MM.1S (cell line): Measurements from ENCODE around the gene ZNF664.

Experiments
- DNase-seq: peaks from one replicate; pipeline ENCODE4 v3.0.0-alpha.2; 2015
- H2AFZ ChIP-seq: fragments of 300-600 bp; sonication (generic); 2 replicates; pipeline ENCODE4 v1.6.0; 2016; ENCODE audit warnings: antibody characterized with exemption, low read length
- H3F3A ChIP-seq: fragments of 300-600 bp; sonication (generic); 2 replicates; pipeline ENCODE4 v1.6.1; 2016; ENCODE audit warnings: mild to moderate bottlenecking, antibody characterized with exemption, low read length, moderate library complexity, mixed read lengths; ENCODE audit not compliant: insufficient read depth
- H3K27ac ChIP-seq: fragments of 300-600 bp; sonication (generic); 2 replicates; pipeline ENCODE4 v1.5.1; 2016; ENCODE audit warnings: mild to moderate bottlenecking, low read length
- H3K27me3 ChIP-seq: fragments of 300-600 bp; sonication (generic); replicated peaks from 2 replicates; pipeline ENCODE4 v1.6.0; 2016; ENCODE audit warnings: low read length; ENCODE audit not compliant: insufficient read depth
- H3K36me3 ChIP-seq: fragments of 300-600 bp; sonication (generic); replicated peaks from 2 replicates; pipeline ENCODE4 v1.6.1; 2016; ENCODE audit warnings: mild to moderate bottlenecking, low read length, mixed read lengths; ENCODE audit not compliant: insufficient read depth
- H3K4me1 ChIP-seq: fragments of 300-600 bp; sonication (generic); 2 replicates; pipeline ENCODE4 v1.6.1; 2016; ENCODE audit warnings: low read length, mixed read lengths
- H3K4me2 ChIP-seq: fragments of 300-600 bp; sonication (generic); 2 replicates; pipeline ENCODE4 v1.6.0; 2016; ENCODE audit warnings: low read depth, low read length
- H3K4me3 ChIP-seq: fragments of 300-600 bp; sonication (generic); 2 replicates; pipeline ENCODE4 v1.5.1; 2016; ENCODE audit warnings: low read length, mixed read lengths
- H3K79me2 ChIP-seq: fragments of 300-600 bp; sonication (generic); 2 replicates; pipeline ENCODE4 v1.6.1; 2016; ENCODE audit warnings: mixed run types, low read length, mixed read lengths
- H3K9ac ChIP-seq: fragments of 300-600 bp; sonication (generic); 2 replicates; pipeline ENCODE4 v1.6.1; 2016; ENCODE audit warnings: low read length, mixed read lengths
- H3K9me2 ChIP-seq: fragments of 300-600 bp; sonication (generic); replicated peaks from 2 replicates; pipeline ENCODE4 v1.6.1; 2016; ENCODE audit warnings: mild to moderate bottlenecking, low read length, mixed read lengths; ENCODE audit not compliant: insufficient read depth
- H3K9me3 ChIP-seq: fragments of 300-600 bp; sonication (generic); replicated peaks from 2 replicates; pipeline ENCODE4 v1.6.1; 2016; ENCODE audit warnings: mild to moderate bottlenecking, low read length, mixed read lengths; ENCODE audit not compliant: insufficient read depth
- H4K20me1 ChIP-seq: fragments of 300-600 bp; sonication (generic); 2 replicates; pipeline ENCODE4 v1.6.1; 2016; ENCODE audit warnings: mild to moderate bottlenecking, low read length, moderate library complexity, mixed read lengths; ENCODE audit not compliant: insufficient read depth
- CTCF ChIP-seq: fragments of 300-600 bp; sonication (generic); IDR thresholded peaks from 2 replicates; pipeline ENCODE4 v1.5.1; 2016; ENCODE audit warnings: antibody characterized with exemption, low read length, mixed read lengths
- EZH2 ChIP-seq: fragments of 300-600 bp; sonication (generic); optimal IDR thresholded peaks from 2 replicates; pipeline ENCODE3; 2017; ENCODE audit warnings: low read depth, mild to moderate bottlenecking, antibody characterized with exemption, low read length, mixed read lengths
- EZH2phosphoT487 ChIP-seq: fragments of 300-600 bp; sonication (generic); IDR thresholded peaks from 2 replicates; pipeline ENCODE4 v1.6.1; 2018; ENCODE audit warnings: antibody characterized with exemption, low read length

ZNF664 gene

GRCh38 chr12:123937707-123938591 is 35.1 kb upstream of the ZNF664 start:
- Histone ChIP-seq H3K4me3 (no peak overlapping the region), H3K9me3 (no peaks in the 10 kb centered on the region), H3K27me3 (no peaks in the 10 kb centered on the region), H3K27ac (peak overlapping the region; percentile 22; the same call in 1 of the 2 replicates), H3K4me2 (peak overlapping the region; percentile 52; the same call in 1 of the 2 replicates), H3K9me2 (no peaks in the 10 kb centered on the region), H3K36me3 (no peaks in the 10 kb centered on the region), H2AFZ (no peak overlapping the region; the same call in 1 of the 2 replicates), H3K4me1 (no peaks in the 10 kb centered on the region), H3K79me2 (no peaks in the 10 kb centered on the region), H4K20me1 (no peaks in the 10 kb centered on the region), H3K9ac (no peak overlapping the region), H3F3A (no peaks in the 10 kb centered on the region)
- DNase-seq = peak; percentile 50
- TF ChIP-seq EZH2phosphoT487 (no peak), EZH2 (no peak), CTCF (no peak)

DNA sequence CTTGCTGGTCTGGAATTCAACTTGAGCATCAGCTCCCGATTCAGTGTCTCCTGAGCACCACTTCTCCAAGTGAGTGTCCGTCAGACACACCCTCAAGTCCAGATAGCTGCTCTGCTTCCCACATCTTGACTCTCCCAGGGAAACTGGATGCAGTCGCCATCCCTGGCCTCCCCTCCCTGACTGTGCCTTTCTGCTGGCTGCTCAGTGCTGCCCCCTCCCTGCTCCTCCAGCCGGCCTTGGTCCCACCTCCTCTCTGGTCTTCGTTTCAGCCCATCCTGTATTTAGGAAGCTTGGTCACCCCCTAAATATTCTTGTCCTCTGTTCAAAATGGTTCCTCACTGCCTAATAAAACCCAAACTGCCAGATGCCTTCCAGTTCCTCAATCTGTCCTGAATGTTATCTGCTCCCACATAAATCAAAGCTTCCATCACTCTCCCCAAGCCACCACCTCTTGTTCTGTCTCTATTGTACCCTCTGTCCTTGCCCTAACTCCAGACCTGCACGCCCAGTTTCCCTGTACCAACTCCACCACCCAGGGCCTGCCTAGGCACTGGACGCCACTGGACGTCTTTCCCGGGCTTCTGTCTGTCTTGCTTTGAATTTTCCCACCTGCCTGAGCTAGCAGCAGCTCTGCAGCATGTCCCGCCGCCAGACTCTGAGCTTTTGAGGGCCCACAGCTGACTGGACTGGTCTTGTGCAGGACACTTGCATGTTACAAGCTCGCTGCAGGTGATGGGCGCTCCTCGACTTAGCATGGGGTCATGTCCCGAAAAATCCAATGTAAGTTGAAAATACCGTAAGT is 34.1 kb upstream of the ZNF664 start:
- Histone ChIP-seq H3K9me2 (no peaks in the 10 kb centered on the region), H3K9ac (no peak overlapping the region), H3K79me2 (no peaks in the 10 kb centered on the region), H3K9me3 (no peaks in the 10 kb centered on the region), H4K20me1 (no peaks in the 10 kb centered on the region), H3K4me3 (no peak overlapping the region), H3F3A (no peaks in the 10 kb centered on the region), H3K27ac (no peak overlapping the region), H2AFZ (no peak overlapping the region), H3K4me2 (no peak overlapping the region), H3K27me3 (no peaks in the 10 kb centered on the region), H3K36me3 (no peaks in the 10 kb centered on the region), H3K4me1 (no peaks in the 10 kb centered on the region)
- no peak for DNase-seq
- TF ChIP-seq CTCF (0 out of 2 replicates have a peak, but pooled peaks have one; percentile 4), EZH2phosphoT487 (no peak), EZH2 (no peak)

DNA sequence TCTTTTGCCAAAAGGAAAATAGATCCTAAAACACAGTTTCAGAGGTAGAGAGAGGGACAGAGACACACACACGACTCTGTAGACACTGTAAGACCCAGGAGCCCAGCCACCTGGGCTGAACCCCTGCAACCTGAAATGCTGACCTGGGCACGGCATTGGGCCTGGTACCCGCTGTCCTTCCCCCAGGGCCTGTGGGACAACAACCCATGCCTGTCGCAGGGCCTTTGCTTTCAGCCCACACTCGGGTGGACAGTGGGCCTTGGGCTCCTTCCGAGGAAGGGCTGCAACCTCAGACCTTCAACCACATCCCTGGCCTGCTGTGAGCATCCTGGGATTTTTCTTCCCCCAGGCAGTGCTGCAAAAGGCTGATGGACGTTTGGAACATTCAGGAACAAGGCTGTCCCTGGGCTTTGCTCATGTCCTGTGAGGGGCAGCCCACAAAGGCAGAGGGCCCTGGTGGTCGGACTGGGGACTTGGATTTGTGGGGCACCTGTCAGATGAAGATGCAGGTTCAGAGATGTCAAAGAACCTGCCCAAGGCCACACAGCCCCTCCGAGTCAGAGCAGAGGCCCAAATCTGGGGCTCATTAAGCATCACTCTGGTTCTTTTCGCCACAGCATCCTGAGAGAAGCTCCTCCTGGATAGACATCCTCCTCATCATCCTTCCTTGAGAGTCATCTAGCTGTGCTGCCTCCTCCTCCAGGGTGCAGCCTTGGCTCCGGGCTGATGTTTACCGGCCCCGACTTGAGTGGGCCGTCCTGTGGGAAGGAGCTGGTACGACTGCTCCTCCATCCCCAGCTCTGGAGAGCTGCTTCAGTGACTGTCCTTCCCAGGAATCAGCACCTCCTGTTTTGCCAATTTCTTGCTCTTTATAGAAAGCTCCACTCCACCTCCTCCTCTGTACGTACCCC is 33.0 kb upstream of the ZNF664 start:
- Histone ChIP-seq H4K20me1 (no peaks in the 10 kb centered on the region), H3K4me1 (no peaks in the 10 kb centered on the region), H3K4me3 (no peak overlapping the region), H3K4me2 (no peak overlapping the region), H3K9ac (no peak overlapping the region), H3K27ac (no peak overlapping the region), H3K9me2 (no peaks in the 10 kb centered on the region), H3K9me3 (no peaks in the 10 kb centered on the region), H3K36me3 (no peaks in the 10 kb centered on the region), H3F3A (no peaks in the 10 kb centered on the region), H3K79me2 (no peaks in the 10 kb centered on the region), H2AFZ (no peak overlapping the region), H3K27me3 (no peaks in the 10 kb centered on the region)
- TF ChIP-seq CTCF = no peak
- TF ChIP-seq EZH2 = no peak
- TF ChIP-seq EZH2phosphoT487 = no peak
- DNase-seq = no peak
